SU-DHL-6 (cell line): ENCODE measurements around the gene DNAJB8.

Experiments used
- H2AFZ ChIP-seq: fragments of 200-600 bp; sonication (generic); 2 replicates; pipeline ENCODE4 v1.6.1; 2014; ENCODE audit warnings: low read depth, mild to moderate bottlenecking, moderate library complexity, mixed read lengths, antibody characterized with exemption, low read length; ENCODE audit not compliant: severe bottlenecking
- H3F3A ChIP-seq: fragments of 200-600 bp; shearing (Covaris generic); 2 replicates; pipeline ENCODE4 v1.6.0; 2016; ENCODE audit warnings: antibody characterized with exemption, mild to moderate bottlenecking; ENCODE audit not compliant: insufficient read depth
- H3K27ac ChIP-seq: fragments of 200-600 bp; sonication (generic); 2 replicates; pipeline ENCODE4 v1.5.1; 2016; ENCODE audit warnings: low read depth, mild to moderate bottlenecking, low read length, moderate library complexity, mixed read lengths
- H3K27me3 ChIP-seq: fragments of 200-600 bp; sonication (generic), shearing (Covaris generic); 2 replicates; pipeline ENCODE4 v1.6.0; 2014; ENCODE audit warnings: mild to moderate bottlenecking, low read length
- H3K36me3 ChIP-seq: fragments of 200-600 bp; sonication (generic); 2 replicates; pipeline ENCODE4 v1.6.1; 2014; ENCODE audit warnings: mild to moderate bottlenecking, low read length, mixed read lengths
- H3K4me2 ChIP-seq: fragments of 300-600, 200-600 bp; shearing (Covaris generic), sonication (generic); 2 replicates; pipeline ENCODE4 v1.6.0; 2014; ENCODE audit warnings: low read length, low read depth, mild to moderate bottlenecking; ENCODE audit not compliant: poor library complexity, severe bottlenecking
- H3K4me3 ChIP-seq: fragments of 200-600 bp; sonication (generic); 2 replicates; pipeline ENCODE4 v1.5.1; 2014; ENCODE audit warnings: antibody characterized with exemption, low read length, mild to moderate bottlenecking, mixed read lengths; ENCODE audit not compliant: insufficient read depth, poor library complexity, severe bottlenecking
- H3K79me2 ChIP-seq: fragments of 200-600 bp; sonication (generic); 2 replicates; pipeline ENCODE4 v1.6.1; 2014; ENCODE audit warnings: mild to moderate bottlenecking, low read length, moderate library complexity; ENCODE audit not compliant: insufficient read depth
- H3K9ac ChIP-seq: fragments of 200-600 bp; sonication (generic); 2 replicates; pipeline ENCODE4 v1.7.0; 2014; ENCODE audit warnings: mild to moderate bottlenecking, low read length
- H3K9me2 ChIP-seq: fragments of 200-600 bp; sonication (generic); replicated peaks from 2 replicates; pipeline ENCODE4 v1.6.1; 2014; ENCODE audit warnings: low read length; ENCODE audit not compliant: insufficient read depth
- H3K9me3 ChIP-seq: fragments of 200-600 bp; sonication (generic); 2 replicates; pipeline ENCODE4 v1.6.1; 2014; ENCODE audit warnings: low read length, mixed read lengths; ENCODE audit not compliant: insufficient read depth
- H4K20me1 ChIP-seq: fragments of 200-600 bp; sonication (generic); 2 replicates; pipeline ENCODE4 v1.6.1; 2014; ENCODE audit warnings: low read depth, mild to moderate bottlenecking, antibody characterized with exemption, low read length, moderate library complexity, mixed read lengths
- EZH2phosphoT487 ChIP-seq: fragments of 200-600 bp; sonication (generic), shearing (Covaris generic); conservative IDR thresholded peaks from 2 replicates; pipeline ENCODE4 v1.6.1; 2018; ENCODE audit warnings: mild to moderate bottlenecking, antibody characterized with exemption, low read length, moderate library complexity, mixed read lengths
- TF ChIP-seq, protein P1 (sequence below): fragments of 200-600 bp; sonication (generic); IDR thresholded peaks from one replicate; pipeline ENCODE4 v1.5.1; 2017; ENCODE audit warnings: antibody characterized with exemption, mild to moderate bottlenecking, low read length, moderate library complexity; ENCODE audit not compliant: insufficient read depth, poor library complexity, severe bottlenecking

Gene DNAJB8

DNA sequence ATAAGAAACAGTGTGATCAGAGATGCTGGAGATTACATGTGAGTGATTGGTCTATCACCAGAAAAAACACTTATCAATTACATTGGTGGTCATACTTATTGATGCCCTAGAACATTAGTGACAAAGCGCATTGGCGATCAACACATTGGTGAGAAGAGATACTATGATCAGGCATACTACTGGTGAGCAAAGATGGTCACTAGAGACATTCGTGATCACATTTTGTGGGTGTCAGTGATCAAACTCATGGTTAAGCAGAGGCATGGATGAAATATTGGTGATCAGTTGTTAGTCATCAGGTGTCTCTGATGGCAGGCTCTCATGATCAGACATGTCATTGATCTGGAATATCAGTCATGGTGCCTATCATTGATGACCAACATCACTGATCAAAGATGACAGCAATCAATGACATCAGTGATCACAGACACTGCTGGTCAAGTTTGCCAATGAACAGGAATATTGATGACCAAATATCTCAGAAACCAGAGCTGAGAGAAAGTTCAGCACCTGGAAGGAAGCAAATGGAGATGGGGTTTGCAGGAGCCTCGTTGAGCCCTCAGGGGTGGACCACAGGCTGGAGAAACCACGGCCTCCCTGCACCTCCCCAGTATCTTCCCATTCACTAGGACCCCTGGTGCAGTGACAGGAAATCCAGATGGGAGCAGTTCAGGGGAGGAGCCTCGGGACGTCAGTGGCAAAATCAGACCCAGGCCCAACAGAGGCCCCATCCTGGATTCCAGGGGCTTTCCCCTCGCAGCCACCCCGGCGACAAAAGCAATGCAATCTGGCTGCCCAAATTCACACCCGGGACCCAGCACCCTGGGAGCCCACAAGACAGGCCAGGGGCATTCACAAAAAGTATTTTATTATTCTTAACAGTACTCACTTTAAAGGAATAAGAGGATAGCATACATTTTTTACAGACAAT, 12.2 kb upstream of the DNAJB8 start:
- H3K27me3 ChIP-seq: no peaks in the 10 kb centered on the region
- no peak overlapping the region for H2AFZ ChIP-seq

DNA sequence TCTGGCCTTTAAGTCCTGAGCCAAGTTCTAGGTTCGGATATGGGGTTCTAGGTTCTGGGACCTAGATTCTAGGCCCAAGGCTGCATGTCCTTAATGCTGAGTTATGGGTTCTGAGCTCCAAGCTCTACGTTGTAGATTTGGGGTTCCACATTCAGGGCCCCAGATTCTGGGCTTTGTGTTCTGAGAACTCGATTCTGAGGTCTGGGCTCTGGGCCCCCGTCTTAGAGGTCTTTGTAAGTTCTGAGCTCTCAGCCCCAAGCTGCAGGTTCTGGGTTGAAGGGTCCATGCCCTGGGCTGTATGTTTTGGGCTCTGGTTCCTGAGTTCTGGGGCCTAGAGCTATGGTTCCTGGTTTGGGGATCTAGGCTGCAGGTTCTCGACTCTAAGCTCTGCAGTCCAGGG, 10.0 kb upstream of the DNAJB8 start:
- Histone ChIP-seq H3K9me2 (no peaks in the 10 kb centered on the region), H3K4me2 (no peak overlapping the region), H3K9me3 (no peaks in the 10 kb centered on the region), H3K36me3 (no peaks in the 10 kb centered on the region), H3K9ac (no peak overlapping the region), H3K4me3 (no peak overlapping the region), H3K27ac (no peak overlapping the region), H3F3A (no peaks in the 10 kb centered on the region), H3K27me3 (no peaks in the 10 kb centered on the region), H2AFZ (no peak overlapping the region), H4K20me1 (no peaks in the 10 kb centered on the region), H3K79me2 (no peaks in the 10 kb centered on the region)
- TF ChIP-seq EZH2phosphoT487: no peak
- TF ChIP-seq, protein P1, sequence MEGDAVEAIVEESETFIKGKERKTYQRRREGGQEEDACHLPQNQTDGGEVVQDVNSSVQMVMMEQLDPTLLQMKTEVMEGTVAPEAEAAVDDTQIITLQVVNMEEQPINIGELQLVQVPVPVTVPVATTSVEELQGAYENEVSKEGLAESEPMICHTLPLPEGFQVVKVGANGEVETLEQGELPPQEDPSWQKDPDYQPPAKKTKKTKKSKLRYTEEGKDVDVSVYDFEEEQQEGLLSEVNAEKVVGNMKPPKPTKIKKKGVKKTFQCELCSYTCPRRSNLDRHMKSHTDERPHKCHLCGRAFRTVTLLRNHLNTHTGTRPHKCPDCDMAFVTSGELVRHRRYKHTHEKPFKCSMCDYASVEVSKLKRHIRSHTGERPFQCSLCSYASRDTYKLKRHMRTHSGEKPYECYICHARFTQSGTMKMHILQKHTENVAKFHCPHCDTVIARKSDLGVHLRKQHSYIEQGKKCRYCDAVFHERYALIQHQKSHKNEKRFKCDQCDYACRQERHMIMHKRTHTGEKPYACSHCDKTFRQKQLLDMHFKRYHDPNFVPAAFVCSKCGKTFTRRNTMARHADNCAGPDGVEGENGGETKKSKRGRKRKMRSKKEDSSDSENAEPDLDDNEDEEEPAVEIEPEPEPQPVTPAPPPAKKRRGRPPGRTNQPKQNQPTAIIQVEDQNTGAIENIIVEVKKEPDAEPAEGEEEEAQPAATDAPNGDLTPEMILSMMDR: no peak

More for the DNA sequence above, 12.2 kb upstream of the DNAJB8 start:
- TF ChIP-seq, protein P1: no peak
- no peak for TF ChIP-seq EZH2phosphoT487
- H3K9ac ChIP-seq: no peak overlapping the region
- H3K36me3 ChIP-seq: no peaks in the 10 kb centered on the region
- no peak overlapping the region for H3K4me3 ChIP-seq
- no peaks in the 10 kb centered on the region for H4K20me1 ChIP-seq
- no peaks in the 10 kb centered on the region for H3K79me2 ChIP-seq
- H3F3A ChIP-seq: no peaks in the 10 kb centered on the region
- H3K4me2 ChIP-seq: no peak overlapping the region
- no peaks in the 10 kb centered on the region for H3K9me3 ChIP-seq
- no peaks in the 10 kb centered on the region for H3K9me2 ChIP-seq
- no peak overlapping the region for H3K27ac ChIP-seq

DNA sequence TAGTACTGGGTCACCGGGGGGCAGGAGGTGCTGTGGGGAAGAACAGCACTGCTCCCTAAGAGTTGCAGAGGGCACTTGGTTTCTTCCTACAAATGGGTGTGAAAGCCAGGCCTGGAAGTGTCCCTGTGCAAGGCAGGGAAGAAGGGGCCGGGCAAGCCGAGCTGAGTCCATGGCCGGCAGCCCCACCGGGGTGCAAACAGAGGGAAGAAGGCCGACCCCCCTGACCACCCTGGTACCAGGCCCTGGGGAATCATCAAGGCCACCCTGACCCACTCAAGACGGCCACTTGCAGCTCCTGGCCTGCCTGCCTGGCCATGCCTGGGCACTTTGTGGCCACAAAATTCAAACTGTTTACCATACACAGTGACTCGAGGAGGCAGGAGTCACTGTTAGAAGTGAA, 8.7 kb upstream of the DNAJB8 start:
- Histone ChIP-seq H3K4me3 (no peak overlapping the region), H3K27me3 (no peaks in the 10 kb centered on the region), H3K4me2 (no peak overlapping the region), H3K27ac (no peak overlapping the region), H3K9me3 (no peaks in the 10 kb centered on the region), H3K79me2 (no peaks in the 10 kb centered on the region), H2AFZ (no peak overlapping the region), H3K36me3 (no peaks in the 10 kb centered on the region), H3F3A (no peaks in the 10 kb centered on the region), H3K9ac (no peak overlapping the region), H4K20me1 (no peaks in the 10 kb centered on the region), H3K9me2 (no peaks in the 10 kb centered on the region)
- TF ChIP-seq, protein P1: no peak
- no peak for TF ChIP-seq EZH2phosphoT487
